ENCODE data around the gene ANP32B.
"Not testable (repeated sequence)": the region's sequence is repeated elsewhere in the genome, so short reads cannot be mapped to it uniquely, and the experiment has no call there.

The ANP32B gene

GRCh38 chr9:97994703-97995102 lies 11.6 kb downstream of the ANP32B start:
- DNase-seq: no peak

- DNase-seq: not testable (repeated sequence)
These were observed 13.5 kb downstream of the ANP32B start for GRCh38 chr9:97996676-97997075.

DNA sequence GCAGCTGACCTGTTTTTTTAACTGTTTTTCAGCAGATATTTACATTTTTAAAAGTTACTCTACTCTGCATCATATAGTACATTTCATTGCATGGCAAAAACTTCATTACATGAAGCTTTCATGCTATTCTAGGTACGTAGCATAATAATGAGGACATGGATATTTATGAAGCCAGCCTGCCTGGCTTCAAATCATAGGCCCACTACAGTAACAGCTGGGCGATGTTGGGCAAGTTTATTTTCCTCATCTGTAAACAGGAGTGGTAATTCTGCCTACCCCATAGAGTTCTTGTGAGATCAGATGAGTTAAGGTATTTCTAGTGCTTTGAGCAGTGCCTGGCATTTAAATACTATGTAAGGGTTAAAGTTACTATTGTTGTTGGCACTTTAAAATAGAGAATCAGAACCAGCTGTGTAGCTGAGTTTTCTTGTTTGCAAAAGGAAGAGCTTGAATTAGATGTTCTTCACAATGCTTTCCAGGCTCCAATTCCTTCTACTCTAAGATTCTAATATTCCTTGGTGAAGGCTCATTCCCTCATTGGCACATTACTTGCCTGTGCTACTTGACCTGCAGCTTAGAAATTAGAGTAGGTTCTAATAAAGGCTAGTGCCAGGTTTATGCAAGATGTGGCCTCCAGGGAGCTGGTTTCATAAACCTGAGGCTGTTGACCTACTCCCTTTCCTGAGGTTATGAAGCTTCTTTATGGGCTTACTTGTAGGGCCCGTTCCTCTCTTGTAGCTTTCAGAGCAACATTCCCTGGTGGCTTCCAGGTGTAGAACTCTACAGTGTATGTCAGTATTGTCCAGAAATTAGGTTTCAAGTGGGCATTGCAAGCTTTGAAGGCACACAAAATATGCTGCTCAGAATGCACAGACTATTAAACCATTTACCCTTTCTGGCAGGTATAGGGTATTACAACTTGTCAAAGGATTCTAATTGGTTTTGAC lies 14.5 kb downstream of the ANP32B start:
- no peak for DNase-seq

DNA sequence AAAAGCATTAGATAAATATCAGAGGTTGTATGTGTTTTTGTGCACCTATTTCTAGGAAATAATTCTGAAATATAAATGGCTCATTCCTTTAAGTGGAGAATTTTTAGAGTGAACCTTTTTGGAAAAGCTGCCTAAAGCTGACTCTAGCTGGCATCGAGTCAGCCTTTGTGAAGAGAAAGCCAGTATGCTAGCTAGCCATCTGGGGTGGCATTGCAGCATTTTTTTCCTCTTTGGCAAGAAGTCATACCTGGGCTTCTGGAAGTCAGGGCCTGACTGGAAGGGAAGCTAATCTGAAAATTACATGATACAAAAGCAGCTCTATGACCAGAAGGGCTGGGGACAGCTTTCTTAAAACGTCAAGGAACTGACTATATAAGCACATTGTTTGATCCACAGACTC lies 19.7 kb downstream of the ANP32B start:
- DNase-seq: peak in 3 of 14 donors; percentile 2 to 91 (median 29)

DNA sequence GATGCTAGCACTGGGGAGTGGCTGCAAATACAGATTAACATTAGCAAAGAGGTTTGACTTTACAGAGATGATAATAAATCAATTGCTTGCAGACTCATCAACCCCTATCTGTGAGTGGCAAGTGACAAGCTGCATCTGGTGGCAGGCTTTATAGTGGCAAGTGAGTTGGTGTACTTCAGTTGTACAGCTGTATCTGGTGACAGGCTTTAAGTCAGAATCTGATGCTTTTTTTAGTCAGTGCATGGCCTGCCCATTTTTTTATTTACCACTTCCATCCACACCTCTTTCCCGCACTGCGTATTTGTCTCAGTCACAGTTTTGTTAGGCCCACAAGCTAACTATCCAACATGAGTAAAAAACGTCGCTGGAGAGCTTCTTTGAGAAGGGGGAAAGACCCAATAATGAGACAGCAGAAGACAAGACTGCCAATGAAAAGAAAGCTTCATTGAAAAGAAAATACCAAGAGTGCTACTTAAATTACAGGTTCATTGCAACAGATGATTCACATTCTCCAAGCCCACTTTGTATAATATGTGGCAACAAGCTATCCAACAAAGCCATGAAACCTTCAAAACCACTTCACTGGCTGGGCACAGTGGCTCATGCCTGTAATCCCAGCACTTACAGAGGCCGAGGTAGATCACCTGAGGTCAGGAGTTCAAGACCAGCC lies 23.1 kb downstream of the ANP32B start:
- no peak for DNase-seq

- DNase-seq: no peak
These were observed 24.2 kb downstream of the ANP32B start for GRCh38 chr9:98007251-98007928.

- no peak for DNase-seq
These were observed 25.6 kb downstream of the ANP32B start for GRCh38 chr9:98008764-98009163.

GRCh38 chr9:98009437-98009836 lies 26.3 kb downstream of the ANP32B start:
- peak in 1 of 14 donors; percentile 19 for DNase-seq

- no peak for DNase-seq
These were observed 26.8 kb downstream of the ANP32B start for GRCh38 chr9:98009936-98010335.

- peak in 1 of 14 donors; percentile 12 for DNase-seq
These were observed 27.3 kb downstream of the ANP32B start for GRCh38 chr9:98010445-98010844.

DNA sequence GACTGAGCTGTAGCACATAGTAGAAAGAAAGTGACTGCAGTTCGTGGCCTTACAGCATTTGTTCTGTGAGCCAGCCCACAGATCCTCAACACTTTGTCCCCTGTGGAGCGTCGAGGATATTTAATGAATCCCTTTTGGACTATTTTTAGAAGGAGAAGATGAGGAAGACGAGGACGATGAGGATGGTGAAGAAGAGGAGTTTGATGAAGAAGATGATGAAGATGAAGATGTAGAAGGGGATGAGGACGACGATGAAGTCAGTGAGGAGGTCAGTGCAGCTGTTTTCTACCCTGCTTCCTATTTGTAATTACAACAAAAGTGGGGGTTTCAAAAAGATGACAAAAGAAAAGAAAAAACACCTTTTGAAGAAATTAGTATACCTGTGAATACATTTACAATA lies 28.0 kb downstream of the ANP32B start:
- DNase-seq: no peak

GRCh38 chr9:98016137-98016680 lies 33.1 kb downstream of the ANP32B start:
- DNase-seq: no peak

DNA sequence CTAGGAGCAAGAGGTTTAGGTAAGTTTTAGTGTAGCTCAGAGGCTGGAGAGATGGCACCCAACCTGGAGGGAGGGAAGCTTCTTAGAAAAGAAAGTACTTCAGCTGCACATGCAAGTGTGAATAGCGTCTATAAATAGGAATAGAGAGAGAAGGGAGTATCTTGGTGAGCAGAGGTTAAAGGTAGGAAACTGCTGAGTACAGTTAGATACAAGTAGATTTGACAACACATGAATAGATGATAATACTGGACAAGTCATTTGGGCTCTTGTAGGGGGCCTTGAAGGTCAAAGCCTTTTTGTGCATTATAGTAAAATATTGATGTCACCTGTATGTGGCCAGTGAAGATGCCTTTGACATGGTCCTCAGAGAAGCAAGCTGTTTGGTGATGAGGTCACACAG lies 34.2 kb downstream of the ANP32B start:
- DNase-seq: no peak

DNA sequence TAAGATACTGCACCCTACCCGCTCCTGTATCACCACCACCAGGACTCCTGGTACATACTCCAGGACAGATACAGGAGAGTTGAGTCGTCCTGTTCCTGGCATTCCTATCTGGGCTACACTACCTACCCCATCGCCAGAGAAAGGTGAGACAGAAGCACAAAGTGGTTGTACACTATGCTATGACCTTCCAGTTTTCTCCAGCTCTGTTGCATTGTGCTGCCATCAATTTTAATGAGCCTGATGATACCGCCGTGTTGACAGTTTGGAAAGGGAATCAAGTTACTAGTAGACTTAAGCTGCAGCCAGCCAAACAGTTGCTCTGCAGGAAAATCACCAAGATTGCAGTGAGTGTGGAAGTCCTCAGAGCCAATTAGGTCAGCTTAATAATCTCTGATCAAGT lies 35.2 kb downstream of the ANP32B start:
- no peak for DNase-seq

- no peak for DNase-seq
These were observed 36.0 kb downstream of the ANP32B start for GRCh38 chr9:98019098-98019497.

GRCh38 chr9:98019869-98020268 lies 36.7 kb downstream of the ANP32B start:
- DNase-seq: not testable (repeated sequence)

DNA sequence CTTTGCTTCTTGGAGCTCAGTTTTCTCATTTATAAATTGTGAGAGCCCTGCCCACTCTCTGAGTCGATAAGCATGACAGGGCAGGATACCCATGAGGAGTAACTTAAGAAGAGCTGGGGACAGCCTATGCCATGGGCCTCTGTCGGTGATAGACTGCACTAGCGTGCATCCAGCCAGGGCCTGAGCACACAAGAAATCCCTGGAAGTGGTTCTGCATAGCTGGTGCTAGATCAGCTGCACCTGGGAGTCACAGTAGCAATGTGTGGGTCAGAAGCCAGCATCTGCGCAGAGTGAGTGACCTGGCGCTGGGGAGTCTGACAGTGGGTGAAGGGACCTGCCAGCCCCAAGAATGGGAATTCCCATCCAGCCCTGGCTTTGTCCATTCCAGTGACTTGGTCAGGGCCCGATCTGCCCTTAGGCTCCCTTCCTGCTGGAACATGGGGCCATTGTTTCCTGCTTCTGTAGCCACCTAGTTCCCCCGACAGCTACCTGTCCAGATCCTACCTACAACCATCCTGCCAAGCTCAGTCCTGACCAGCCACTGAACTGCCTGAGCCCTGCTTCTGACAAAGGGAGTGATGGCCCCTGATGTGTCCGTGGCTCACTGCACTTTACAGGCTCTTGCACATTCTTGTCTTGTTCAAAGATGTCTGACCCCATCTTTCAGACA lies 37.5 kb downstream of the ANP32B start:
- no peak for DNase-seq

DNA sequence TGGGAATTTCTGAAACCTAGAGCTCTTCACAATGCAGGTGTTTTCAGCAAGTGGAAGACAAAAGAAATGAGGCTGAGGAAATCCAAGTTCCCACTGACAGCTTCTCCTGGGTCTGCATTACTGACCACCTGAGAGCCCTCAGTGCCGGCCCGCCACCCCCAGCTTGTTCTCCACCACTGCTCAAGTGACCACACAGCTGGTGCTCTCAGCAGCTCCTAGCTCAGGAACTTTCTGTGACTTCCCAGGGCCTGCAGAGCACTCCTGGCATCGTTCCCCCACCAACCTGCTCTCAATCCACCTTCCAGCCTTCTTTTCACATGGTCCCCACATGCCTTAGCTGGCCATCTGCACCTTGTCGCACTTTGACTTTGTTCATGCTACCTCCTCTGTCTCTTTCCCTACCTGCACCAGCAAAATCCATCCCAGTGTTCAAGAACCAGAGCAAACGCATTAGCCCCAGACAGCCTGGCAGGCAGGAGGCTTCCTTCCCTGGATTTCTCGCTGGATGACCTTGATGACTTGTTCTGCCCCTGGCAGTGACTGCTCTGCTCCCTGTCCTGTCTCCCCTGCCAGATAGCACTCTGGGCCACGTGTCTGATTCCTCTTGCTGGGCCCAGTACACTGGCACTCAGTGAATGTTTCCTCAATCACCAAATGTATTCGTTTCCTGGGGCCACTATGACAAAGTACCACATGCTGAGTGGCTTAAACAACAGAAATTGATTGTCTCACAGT lies 38.3 kb downstream of the ANP32B start:
- no peak for DNase-seq

DNA sequence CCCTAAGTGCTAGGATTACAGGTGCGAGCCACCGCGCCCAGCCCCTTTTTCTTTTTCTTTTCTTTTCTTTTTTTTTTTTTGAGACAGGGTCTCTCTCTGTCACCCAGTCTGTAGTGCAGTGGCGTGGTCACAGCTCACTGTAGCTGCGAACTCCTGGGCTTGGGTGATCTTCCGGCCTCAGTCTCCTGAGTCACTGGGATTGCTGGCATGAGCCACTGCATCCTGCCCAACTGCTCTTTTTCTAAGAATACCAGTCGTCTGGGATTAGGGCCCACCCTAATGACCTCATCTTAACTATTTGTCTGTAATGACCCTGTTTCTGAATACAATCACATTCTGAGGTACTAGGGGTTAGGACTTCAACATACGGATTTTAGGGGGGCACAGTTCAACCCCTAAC lies 39.3 kb downstream of the ANP32B start:
- DNase-seq: no peak

DNA sequence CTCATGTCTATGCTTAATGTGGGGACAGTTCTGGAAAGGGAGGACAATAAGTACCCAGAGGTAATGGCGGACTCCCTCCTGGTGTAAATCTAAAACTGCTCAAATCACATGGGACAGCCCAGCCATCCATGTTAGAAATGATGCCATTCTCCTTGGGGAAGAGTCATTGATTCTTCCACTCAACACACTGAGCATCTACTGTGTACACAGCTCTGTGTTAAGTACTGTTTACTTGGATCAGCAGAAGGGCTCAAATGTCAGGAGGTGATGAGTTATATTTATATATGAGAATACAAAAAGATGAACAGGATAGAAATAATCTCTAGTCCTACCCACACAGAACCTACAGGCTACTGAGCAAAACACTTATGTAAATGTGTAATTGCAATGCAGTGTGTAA lies 41.6 kb downstream of the ANP32B start:
- DNase-seq: no peak

DNA sequence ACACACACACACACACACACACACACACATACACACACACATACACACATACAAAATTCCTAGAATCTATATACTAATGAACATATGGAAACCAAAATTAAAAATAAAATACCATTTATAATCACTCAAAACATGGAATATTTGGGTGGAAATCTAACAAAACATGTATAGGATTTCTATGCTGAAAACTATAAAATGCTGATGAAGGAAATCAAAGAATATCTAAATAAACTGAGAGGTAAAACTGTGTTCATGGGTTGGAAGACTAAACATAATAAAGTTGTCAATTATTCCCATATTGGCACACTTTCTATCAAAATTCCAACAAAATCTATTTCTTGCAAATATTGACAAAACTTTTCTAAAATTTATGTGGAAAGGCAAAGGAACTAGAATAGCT lies 48.0 kb downstream of the ANP32B start:
- no peak for DNase-seq

- DNase-seq: no peak
These were observed 48.8 kb downstream of the ANP32B start for GRCh38 chr9:98031935-98032334.
